Pericardium fibroblast (primary cell): ENCODE measurements around the gene FERMT3. TPM values are rescaled to one million over a fixed set of nuclear protein-coding genes. Genes with fewer than 3 reads are reported as not detected.

Experiments
- total RNA-seq: library from RNA; depleted of rRNA; stranded (reverse); fragments of >200 nt; gene quantifications from 2 replicates; pipeline ENCODE4 v1.2.3, GENCODE V29; 2015

Gene FERMT3
- total RNA-seq: 3.2 and 3.4 TPM in 2 replicates

GRCh38 chr11:64206457-64207255 lies at the start of gene FERMT3:
Gene FERMT3 (plus strand): TSS chr11:64206721. CDS start chr11:64207365, 644 bp downstream.

GRCh38 chr11:64165842-64166635 lies 40.5 kb upstream of the FERMT3 start, which contains the start of gene MACROD1:
Gene MACROD1 (minus strand): TSS chr11:64166113. CDS start chr11:64165994, 119 bp downstream.

GRCh38 chr11:64185693-64186491 lies 20.6 kb upstream of the FERMT3 start, which contains the start of gene STIP1:
Gene STIP1 (plus strand): TSS chr11:64186171. CDS start chr11:64186262, 91 bp downstream.

GRCh38 chr11:64225608-64226506 lies 19.3 kb downstream of the FERMT3 start, which contains the start of the genes NUDT22 and TRPT1:
Gene NUDT22 (plus strand): TSS chr11:64226274. CDS start chr11:64226653, 379 bp downstream.
Gene TRPT1 (minus strand): TSS chr11:64226186. CDS start chr11:64225860, 326 bp downstream.

GRCh38 chr11:64230171-64230984 lies 23.9 kb downstream of the FERMT3 start, which contains the start of gene DNAJC4:
Gene DNAJC4 (plus strand): TSS chr11:64230548. CDS start chr11:64230855, 307 bp downstream.

GRCh38 chr11:64233913-64234586 lies 27.5 kb downstream of the FERMT3 start, which contains the start of gene VEGFB:
Gene VEGFB (plus strand): TSS chr11:64234584. CDS start chr11:64234834, 250 bp downstream.

GRCh38 chr11:64240435-64241240 lies 34.1 kb downstream of the FERMT3 start, which contains the start of gene FKBP2:
Gene FKBP2 (plus strand): TSS chr11:64241095. CDS start chr11:64242388, 1,293 bp downstream.

GRCh38 chr11:64246871-64247728 lies 40.6 kb downstream of the FERMT3 start, which contains the start of gene PPP1R14B:
Gene PPP1R14B (minus strand): TSS chr11:64246943. CDS start chr11:64246673, 270 bp downstream.

DNA sequence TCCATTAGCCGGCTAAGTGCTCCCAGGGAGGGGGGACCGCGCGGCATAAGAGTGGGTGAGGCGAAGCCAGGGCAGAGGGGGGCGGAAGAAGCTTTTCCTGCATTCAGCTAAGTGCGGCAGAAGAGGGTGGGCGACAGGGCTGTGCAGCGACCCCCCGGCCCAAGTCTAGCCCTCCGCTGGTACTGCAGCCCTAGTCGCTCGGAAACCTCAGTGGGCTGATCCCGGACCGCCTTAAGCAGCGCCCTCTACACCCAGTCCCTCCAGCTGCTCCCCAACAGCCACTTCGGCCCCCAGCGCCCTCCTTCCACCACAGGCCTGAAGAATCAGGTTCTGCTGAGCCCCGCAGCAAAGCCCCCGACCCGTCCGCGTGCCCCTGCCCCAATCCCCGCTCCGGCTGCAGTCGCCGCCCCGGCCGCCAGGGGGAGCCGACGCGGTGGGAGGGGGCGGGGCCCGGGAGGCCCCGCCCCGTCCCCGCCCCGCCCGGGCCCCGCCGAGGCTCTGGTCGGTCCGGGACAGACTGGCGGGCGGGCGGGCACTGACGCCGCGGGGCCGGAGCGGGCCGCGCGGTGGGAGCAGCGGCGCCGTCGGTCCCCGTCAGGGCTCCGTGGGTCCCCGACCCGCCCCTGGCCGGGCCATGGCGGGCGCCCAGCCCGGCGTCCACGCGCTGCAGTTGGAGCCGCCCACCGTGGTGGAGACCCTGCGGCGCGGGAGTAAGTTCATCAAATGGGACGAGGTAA lies 44.7 kb downstream of the FERMT3 start, which contains the start of gene PLCB3:
TSS of gene PLCB3 (plus strand) at position 515 of the 737 bp plus-strand sequence. CDS start at position 635, 120 bp downstream.

Other genes starting within 250 kb of the FERMT3 start
- gene COX8A, start 232.1 kb upstream of the FERMT3 start, total RNA-seq: 324 and 331 TPM in 2 replicates
- gene OTUB1, start 220.3 kb upstream of the FERMT3 start, total RNA-seq: 83.1 and 89.2 TPM in 2 replicates
- gene FLRT1, start 170.8 kb upstream of the FERMT3 start, total RNA-seq: 0.12 and 0.60 TPM in 2 replicates
- 24.4 and 39.9 TPM in 2 replicates for gene MACROD1, start 40.6 kb upstream of the FERMT3 start, total RNA-seq
- 88.1 and 90.1 TPM in 2 replicates for gene STIP1, start 20.6 kb upstream of the FERMT3 start, total RNA-seq
- 53.7 and 59.2 TPM in 2 replicates for gene TRPT1, start 19.5 kb downstream of the FERMT3 start, total RNA-seq
- 33.8 and 51.9 TPM in 2 replicates for gene NUDT22, start 19.6 kb downstream of the FERMT3 start, total RNA-seq
- gene DNAJC4, start 23.8 kb downstream of the FERMT3 start, total RNA-seq: 14.0 and 32.9 TPM in 2 replicates
- 70.5 and 97.3 TPM in 2 replicates for gene VEGFB, start 27.9 kb downstream of the FERMT3 start, total RNA-seq
- gene FKBP2, start 34.4 kb downstream of the FERMT3 start, total RNA-seq: 43.6 and 94.6 TPM in 2 replicates
- gene PPP1R14B, start 40.2 kb downstream of the FERMT3 start, total RNA-seq: 184 and 217 TPM in 2 replicates
- gene PLCB3, start 44.8 kb downstream of the FERMT3 start, total RNA-seq: 32.9 and 40.7 TPM in 2 replicates
- 133 and 152 TPM in 2 replicates for gene BAD, start 77.9 kb downstream of the FERMT3 start, total RNA-seq
- 25.4 and 32.1 TPM in 2 replicates for gene GPR137, start 79.1 kb downstream of the FERMT3 start, total RNA-seq
- gene KCNK4, start 84.6 kb downstream of the FERMT3 start, total RNA-seq: 0.26 TPM in 1 of 2 replicates, not detected in the other
- gene CATSPERZ, start 93.6 kb downstream of the FERMT3 start, total RNA-seq: not detected in 2 replicates
- gene ESRRA, start 98.8 kb downstream of the FERMT3 start, total RNA-seq: 16.9 and 30.0 TPM in 2 replicates
- gene TRMT112, start 110.8 kb downstream of the FERMT3 start, total RNA-seq: 200 and 206 TPM in 2 replicates
- gene PRDX5, start 111.4 kb downstream of the FERMT3 start, total RNA-seq: 401 and 450 TPM in 2 replicates
- 0.34 and 2.7 TPM in 2 replicates for gene CCDC88B, start 133.5 kb downstream of the FERMT3 start, total RNA-seq
- 34.6 and 55.2 TPM in 2 replicates for gene RPS6KA4, start 152.4 kb downstream of the FERMT3 start, total RNA-seq